GM19023 (cell line): ENCODE results near the gene WNT3.
"Not testable (repeated sequence)": the region's sequence is repeated elsewhere in the genome, so short reads cannot be mapped to it uniquely, and the experiment has no call there.

Experiments
- ATAC-seq: cut with Tn5 transposase; IDR thresholded peaks from one replicate; pipeline ENCODE4 v1.9.1; 2021; ENCODE audit warnings: mild to moderate bottlenecking, moderate library complexity; ENCODE audit not compliant: unreplicated experiment

WNT3 gene

DNA sequence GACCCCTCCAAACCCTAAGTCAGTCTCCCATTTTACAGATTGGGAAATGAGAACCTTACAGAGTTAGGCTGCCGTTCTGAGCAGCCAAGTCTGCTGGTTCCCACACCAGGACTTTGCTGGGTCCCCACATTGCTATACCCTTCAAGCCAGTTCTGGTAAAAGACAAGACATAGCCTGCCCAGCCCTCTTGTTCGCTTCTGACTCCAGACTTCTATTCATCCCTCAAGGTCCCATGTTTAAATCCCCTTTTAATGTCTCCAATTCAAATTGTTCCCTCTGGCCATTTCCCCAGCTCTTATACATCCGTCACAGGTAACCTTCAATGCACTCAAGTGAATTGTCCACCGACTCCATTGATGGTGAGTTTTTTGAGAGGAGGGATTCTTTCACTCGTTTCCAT lies 30.2 kb downstream of the WNT3 start:
- ATAC-seq, result no peak

DNA sequence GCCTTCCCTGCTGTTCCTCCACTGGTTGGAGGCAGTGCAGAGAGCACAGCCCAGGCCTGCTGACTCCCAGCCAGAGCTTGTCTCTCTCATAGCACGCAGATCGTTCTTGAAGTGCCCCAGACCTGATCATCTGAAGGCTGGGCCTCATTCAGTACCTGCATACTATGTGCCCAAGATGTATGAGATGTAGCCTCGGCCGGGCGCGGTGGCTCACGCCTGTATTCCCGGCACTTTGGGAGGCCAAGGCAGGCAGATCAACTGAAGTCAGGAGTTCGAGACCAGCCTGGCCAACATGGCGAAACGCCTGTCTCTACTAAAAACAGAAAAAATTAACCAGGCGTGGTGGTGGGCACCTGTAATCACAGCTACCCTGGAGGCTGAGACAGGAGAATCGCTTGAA lies 31.0 kb downstream of the WNT3 start:
- no peak for ATAC-seq

DNA sequence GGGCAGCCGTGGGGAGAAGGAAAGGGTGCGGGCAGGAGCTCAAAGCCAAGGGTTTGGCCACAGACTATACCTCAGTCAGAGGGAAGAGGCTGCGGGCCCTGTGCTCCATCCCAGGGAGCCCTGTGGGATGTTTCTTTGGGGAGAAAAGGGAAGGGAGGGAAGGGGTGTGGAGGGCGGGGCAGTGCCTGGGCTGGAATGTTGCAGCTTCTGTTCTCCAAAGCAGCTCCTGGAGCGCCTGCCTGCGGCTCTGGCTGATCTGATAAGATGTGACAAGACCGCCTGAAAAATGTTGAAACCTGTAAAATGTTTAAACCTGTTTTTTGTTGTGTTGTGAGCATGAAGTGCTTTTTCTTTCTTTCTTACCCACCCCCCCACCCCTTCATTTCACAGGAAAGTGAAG lies 32.8 kb downstream of the WNT3 start:
- no peak for ATAC-seq

DNA sequence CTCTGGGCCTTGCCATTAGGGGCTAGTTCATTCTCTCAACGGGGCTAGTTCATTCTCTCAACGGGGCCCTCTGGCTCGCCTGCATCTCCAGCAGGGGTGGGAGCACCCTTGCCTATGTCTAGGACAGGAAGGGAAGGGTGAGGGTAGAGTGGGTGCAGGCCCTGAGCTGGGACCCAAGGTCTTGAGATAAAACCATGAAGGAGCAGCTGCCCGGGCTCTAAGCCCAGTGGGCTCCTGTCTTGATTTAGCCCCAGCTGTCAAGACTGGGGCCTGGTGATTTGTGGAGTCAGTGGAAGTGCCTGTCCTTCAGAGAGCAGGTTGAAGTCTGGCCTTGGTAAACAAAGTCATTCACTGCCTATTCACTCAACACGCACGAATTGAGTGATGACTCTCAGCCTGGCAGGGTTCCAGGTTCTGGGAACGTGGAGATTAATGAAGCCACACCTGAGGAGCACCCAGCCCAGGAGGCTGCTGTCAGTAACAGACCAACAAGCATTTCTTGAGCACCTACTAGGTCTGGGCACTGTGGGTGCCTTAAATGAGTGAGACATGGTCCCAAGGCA lies 35.4 kb downstream of the WNT3 start:
- ATAC-seq, result no peak

DNA sequence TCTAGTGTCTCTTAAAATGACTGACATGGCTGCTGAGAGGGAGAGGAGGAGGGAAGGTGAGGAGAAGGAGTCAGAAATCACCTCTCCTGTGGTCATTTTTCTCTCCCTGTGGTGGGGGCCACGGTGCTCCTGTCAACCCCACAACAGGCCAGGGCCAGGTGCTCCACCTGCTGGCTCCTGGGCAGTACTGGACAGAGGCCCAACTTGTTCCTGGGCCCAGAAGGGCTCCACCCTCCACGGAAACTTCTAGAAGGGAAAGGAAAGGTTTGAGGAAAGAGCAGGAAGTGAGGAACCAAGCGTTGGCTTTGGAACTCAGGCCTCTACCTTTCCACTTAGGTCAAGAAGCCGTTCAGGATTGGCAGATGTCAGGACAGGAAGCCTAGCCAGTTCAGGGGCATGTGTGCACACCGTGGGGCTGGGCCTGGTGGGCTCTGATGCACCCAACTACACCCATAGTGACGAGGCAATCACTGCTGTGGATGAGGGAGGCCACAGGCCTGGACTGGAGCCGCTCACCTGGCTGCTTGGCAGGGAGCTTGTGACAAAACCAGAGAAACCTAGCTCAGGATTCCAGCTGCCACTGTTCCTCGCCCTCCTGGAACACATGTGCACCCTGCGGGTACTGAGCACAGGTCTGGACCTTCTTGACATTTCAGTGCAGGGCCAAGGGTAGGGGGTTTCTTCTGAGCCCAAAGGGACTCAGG lies 36.1 kb downstream of the WNT3 start:
- ATAC-seq, result no peak

DNA sequence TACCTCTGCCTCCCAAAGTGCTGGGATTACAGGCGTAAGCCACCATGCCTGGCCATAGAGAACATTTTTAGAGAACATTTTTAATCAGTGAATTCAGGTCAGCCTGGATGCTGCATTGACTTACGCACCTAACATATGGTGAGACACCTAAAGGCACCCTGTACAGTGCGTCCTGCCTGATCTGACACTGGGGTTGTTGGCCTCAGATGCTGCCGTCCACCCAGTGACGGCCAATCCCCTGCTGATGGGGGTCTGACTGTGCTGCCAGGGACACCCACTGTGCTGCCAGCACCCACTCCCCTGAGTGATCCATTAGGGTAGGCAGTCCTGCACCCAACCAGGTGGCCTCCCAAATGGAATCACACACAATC lies 38.5 kb downstream of the WNT3 start:
- ATAC-seq, result no peak

DNA sequence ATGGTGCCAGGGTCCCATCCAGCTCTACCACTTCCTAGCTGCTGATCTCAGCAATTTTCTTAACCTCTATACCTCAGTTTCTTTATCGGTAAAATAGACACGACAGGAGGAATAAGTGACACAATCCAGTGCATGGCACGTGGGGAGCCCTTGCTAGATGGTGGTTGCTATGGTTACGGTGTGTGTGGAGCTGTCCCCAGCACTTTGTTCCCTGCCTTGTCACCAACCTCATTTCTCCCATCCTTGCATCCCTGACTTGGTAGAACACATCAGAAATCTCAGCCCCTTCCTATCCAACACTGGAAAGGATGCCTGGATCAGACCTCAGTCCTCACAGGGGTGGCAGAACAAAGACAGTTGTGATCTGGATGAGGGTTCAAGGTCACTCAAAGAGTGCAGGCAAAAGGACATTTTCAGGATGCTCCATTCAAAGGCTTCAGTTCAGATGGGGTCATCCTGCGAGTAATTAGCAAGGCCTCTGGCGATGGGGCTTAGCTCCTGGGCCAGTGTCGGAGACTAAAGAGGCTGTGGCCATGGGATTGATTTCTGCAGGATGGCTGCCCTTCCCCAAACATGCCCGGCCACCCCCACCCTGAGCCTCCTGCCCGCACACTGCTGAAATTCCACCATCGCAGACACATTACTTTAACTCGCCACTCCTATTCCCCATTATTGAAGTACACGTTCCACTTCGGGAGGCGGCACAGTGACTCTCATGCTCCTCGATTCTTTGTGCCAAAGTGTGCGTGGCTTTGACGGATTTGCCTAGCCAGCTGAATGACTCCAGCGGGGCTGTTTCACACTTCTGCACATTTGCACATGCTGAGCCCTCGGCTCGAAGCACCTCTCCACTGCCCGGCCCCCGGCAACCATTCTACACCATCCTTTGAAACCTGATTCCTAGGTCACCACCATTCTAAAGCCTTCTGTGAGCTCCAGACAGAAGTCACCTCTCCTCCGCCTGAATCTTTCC lies 40.3 kb downstream of the WNT3 start:
- no peak for ATAC-seq

DNA sequence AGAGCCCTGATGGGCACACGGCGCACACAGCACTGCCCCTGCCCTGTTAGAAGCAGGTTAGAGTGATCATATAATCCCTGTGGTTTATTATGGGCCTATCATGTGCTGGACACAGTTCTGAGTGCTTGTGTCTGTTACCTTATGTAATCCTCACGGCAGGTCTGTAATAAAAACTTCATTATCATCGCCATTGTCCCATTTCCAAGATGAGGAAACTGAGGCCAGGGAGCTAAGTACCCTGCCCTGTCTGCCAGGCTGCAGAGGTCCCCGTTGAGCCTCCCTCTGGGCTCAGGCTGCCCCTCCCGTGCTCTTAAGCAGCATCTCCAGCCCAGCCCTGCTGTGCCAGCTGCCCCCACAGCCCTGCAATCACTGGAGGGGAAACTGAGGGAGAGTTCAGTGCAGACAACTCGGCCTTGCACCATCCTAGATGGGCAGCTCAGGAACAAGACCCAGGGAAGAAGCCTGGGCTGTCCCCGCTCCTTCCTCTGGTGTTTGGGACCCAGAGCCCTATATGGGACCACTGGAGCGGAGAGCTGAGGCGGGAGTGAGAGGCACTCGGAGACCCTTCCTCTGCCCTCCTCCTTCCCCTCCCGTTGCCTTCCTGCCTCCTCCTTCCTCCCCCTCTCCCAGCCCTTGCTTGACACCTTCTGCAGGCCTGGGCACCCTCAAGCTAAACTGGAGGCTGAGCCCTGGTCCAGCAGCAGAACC lies 42.0 kb downstream of the WNT3 start:
- no peak for ATAC-seq

DNA sequence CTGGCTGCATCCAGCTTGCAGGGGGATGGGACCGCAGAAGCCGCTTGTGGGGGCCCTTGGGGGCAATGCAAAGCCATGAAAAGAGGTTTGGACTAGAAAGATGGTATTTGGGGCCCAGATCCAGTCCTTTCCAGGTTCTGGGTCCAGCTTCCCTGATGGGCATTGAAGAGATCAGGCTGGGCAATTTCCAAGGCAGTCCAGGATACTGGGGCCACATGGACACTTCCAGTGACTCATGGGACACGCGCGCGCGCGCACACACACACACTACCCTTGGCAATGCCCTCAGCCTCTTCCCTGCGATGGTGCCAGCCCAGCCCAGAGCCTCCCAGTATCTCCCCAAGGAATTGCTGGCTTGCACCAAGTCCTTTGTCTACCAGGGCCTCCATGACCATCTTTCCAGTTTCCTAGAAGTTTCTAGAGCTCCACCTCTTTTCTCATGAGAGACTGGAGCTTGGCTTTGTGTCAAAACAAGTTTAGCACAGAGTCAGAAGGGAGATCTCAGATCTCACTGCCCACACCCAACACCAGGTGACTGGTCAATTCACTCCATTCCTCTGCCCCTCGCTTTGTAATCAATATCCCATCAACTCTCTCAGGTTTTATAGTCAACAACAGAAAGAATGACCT lies 44.3 kb downstream of the WNT3 start:
- no peak for ATAC-seq

DNA sequence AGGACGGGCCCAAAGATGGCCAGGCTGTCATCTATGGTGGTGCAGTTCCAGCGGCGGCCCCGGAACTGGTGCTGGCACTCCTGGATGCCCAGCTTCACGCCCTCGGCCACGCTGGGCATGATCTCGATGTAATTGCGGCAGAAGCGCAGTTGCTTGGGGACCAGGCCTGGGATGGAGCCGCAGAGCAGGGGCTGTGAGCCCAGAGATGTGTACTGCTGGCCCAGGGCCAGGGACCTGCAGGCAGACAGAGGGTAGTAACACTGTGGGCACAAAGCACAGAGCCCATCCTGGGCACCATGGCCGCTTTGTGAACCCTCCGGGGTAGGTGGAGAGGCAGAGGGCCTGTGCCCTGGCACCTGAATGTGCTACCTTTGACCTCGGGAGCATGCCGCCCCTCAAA lies 44.8 kb downstream of the WNT3 start:
- ATAC-seq, result no peak

DNA sequence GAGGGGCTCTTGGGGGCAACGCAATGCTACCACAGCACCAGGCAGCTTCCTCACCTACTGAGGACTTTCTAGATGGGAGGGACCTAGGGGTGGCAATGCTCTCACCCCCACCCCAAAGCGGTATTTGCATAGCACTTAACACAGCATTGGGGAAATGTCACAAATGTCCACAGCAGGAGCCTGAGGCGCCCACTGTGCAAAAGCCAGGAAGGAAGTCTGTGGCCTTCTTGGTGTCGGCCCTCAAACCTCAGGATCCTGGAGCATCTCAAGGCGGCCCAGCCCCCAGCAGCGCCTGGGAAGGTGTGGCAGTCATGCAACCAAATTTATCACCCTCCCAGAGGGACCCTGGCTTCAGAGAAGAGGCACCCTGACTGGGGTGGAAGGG lies 45.3 kb downstream of the WNT3 start:
- ATAC-seq, result no peak

DNA sequence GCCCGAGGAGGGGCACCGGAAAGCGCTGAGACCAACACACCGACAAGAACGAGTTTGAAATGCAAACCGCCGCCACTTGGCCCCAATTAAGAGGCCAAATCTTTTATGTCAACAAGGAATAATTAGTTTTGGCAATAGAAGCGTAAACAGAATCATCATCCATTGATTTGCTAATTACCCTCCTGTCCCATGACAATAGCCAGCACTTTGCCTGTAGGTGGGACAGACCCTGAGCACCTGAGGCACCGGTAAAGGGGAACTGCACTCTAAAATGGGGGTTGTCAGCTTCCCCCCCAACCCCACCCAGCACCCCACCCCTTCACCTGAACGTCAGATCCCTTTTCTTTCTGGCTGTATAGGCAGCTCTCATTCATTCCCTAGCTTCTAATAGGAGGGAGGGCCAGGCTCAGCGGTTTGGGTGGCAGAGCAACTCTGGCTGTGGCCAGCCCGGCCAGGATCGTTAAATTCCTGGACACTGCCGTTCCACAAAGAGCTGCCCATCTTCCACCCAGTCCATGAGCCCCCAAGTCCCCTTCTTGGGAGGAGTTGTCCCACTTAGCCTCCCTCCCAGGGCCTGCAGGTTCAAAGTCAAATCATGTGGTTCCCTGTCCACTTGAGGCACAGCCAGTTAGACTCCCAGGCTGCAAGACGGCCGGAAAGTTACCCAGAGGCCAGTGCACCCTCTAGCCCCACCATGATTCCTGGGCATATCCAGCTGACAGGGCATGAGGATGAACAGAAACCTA lies 45.8 kb downstream of the WNT3 start:
- no peak for ATAC-seq

DNA sequence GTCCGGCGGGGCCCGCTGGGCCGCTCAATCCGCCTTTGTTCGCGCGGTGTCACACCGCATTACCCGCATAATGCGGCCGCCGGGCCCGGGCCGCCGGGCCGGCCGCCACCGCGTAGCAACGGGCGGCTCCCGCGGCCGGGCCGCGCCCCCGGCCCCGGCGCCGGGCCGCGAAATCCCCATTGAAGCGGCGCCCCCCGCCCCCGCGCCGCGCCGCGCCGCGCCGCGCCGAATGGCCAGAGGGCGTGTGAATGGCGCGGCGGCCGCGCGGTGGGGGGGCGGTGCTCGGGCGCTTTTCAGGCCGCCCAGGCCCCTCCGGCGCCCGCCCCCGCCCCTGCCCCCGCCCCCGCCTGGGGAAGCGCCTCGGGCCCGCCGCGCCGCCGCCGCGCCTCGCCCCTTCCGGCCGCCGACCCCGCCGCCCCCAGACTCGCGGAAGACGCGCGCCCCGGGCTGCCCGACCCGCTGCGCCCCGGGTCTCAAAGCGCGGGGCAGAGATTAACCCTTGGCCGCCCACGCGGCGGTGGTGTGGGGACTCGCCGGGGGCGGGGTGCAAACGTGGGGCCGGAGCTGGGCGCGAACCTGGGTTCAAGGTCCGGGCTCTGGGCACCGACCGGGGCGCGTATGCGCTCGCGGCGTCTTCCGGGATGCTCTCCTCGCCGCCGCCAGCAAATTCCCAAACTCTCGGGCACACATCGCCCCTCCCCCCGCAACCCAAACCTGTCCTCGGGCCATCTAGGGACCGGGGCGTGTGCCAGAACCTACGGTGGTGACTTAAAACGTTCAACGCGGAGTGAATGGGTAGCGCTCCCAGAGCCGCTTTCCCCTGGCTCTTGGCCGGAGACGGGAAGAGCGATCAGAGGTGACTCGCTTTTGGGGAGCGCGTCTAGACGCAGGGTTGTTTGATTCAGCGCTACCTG lies 46.7 kb downstream of the WNT3 start:
- ATAC-seq, result no peak

DNA sequence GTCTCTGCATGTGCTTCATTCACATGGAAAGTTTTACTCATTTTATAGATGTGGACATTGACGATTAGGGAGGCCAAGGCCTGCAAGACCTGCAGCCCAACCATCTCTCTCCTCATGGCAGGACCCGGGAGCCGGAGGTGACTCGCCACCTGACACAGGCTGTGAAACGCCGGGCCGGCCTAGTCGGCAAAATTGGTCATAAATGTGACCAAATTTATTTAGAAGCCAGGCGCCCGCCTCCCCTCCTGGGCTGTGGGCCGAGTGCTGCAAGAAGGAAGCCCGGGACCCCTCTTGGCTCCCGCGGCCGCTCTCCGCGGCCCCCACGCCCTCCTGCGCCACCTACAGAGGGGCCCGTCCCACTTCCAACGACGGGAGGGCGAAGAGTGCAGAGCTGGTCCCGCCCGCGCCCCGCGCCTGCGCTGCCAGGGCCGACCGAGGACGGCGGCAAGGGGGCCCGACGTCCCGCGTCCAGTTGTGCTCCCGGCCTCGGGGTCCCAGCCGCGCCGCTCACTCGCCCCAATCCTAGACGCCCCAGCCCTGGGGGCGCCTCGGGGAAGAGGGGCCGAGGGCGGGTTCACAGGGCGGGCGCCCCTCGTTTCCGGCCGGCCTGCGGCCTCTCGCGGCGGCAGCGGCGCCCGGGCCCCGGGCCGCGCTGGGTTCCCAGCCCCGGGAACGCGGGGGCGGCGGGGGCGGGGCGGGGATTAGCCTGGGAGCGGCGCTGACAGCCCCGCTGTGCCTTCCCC lies 47.5 kb downstream of the WNT3 start:
- ATAC-seq, result no peak

DNA sequence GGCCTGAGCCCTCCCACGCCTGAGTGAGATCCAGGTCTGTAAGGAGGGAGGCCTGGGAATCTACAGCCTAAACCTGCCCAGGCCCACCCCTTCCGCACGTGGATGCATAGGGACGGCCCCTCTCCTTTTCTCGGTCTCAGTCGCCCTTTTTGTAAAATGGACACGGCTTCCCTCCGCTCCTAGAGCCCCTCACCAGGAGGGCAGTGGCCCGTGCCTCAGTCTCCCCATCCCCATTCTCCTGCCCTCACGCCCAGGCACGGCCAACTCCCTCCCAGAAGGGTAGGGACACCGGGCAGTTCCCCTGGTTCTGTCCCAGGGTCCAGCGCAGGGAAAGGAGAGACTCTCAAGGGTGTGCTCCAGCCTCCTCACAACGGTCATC lies 48.1 kb downstream of the WNT3 start:
- ATAC-seq, result no peak

DNA sequence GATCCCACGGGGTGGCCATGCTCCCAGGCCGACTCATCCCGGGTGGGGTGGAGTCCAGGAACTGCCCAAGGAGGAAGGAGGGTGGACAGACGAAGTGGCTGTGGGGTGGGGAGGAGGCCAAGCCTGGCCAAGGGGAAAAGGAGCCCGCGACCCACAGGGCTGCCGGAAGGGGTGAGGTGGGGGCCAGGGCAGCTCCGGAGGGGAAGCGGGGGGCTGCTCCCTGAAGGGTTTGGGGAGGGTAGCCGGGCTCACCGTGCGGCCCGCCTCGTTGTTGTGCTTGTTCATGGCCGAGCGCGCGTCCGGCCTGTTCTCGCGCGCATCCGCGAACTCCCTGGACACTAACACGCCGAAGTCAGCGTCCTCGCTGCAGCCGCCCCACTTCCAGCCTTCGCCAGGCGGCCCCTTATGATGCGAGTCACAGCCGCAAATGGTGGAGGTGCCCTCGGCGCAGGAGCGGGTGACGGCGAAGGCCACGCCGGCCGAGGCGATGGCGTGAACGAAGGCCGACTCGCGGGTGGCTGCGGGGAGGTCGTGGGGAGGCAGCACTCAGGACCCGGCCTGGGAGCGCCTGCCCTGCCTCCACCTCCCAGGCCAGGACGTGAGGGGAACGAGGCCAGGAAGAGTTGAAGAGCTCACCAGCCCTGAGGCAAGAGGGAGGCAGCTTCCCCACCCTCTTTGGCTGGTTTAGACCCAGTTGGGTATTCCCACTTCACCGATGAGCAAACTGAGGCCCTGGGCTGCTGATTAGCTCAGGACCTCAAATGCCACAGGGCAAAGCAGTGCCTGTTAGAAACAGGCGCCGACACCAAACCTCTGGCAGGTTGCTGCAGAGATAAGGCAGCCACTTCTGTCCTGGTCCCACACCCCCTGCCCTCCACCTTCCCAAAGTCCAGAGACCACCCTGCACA lies 48.7 kb downstream of the WNT3 start:
- no peak for ATAC-seq

DNA sequence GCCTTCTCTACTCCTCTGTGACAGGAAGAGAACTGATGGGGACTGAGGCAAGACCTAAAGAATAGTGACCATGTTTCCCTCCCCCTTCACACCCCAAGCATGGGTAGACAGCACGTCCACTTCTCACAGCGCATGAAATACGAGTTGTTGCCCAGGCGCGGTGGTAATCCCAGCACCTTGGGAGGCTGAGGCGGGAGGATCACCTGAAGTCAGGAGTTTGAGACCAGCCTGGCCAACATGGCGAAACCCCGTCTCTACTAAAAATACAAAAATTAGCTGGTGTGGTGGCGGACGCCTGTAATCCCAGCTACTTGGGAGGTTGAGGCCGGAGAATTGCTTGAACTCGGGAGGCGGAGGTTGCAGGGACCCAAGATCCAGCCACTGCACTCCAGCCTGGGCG lies 49.6 kb downstream of the WNT3 start:
- not testable (repeated sequence) for ATAC-seq

DNA sequence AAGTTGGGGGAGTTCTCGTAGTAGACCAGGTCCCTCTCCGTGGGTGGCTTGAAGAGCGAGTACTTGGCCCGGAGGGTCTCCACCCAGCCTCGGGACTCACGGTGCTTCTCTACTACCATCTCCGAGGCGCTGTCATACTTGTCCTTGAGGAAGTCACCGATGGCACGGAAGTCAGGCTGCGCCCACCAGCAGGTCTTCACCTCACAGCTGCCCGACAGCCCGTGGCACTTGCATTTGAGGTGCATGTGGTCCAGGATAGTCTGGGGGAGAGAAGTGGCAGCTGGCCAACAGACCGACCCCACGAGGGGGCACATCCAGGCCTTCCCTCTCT lies 50.0 kb downstream of the WNT3 start:
- no peak for ATAC-seq
